GM12878 (cell line): ENCODE measurements around the gene TMCC2. TPM values are rescaled to one million over a fixed set of nuclear protein-coding genes. Genes with fewer than 3 reads are reported as not detected.

ENCODE experiments used
- ATF7 ChIP-seq: fragments of 450-650 bp; IDR thresholded peaks from 2 replicates; pipeline ENCODE4 v1.6.1; 2016; ENCODE audit warnings: low read depth, mild to moderate bottlenecking
- BCL3 ChIP-seq: IDR thresholded peaks from 2 replicates; pipeline ENCODE4 v1.6.1; 2011; ENCODE audit warnings: borderline replicate concordance, low read depth, mild to moderate bottlenecking, moderate library complexity, low read length; ENCODE audit not compliant: insufficient read depth, poor library complexity, severe bottlenecking
- BHLHE40 ChIP-seq, 2 experiments: fragments of 450-650 bp in 1 of 2; IDR thresholded peaks; 2 replicates each; pipeline ENCODE4 v1.6.1; 2011 to 2017; ENCODE audit warnings: low read depth in 2 of 2, borderline replicate concordance in 1 of 2, improper control_type of control experiment in 1 of 2, low read length in 1 of 2, mild to moderate bottlenecking in 1 of 2
- CREM ChIP-seq: IDR thresholded peaks from 2 replicates; pipeline ENCODE4 v1.6.1; 2014; ENCODE audit warnings: antibody characterized with exemption, low read depth
- E2F8 ChIP-seq: fragments of 450-650 bp; IDR thresholded peaks from 2 replicates; pipeline ENCODE4 v1.6.1; 2018; ENCODE audit warnings: mild to moderate bottlenecking, low read depth, moderate library complexity; ENCODE audit not compliant: partially characterized antibody
- HDAC6 ChIP-seq: fragments of 200-600 bp; sonication (generic); IDR thresholded peaks from one replicate; pipeline ENCODE4 v1.8.0; 2017; ENCODE audit warnings: antibody characterized with exemption; ENCODE audit not compliant: unreplicated experiment
- HSF1 ChIP-seq: fragments of 150-350 bp; IDR thresholded peaks from 2 replicates; pipeline ENCODE4 v1.6.1; 2014; ENCODE audit warnings: mild to moderate bottlenecking, low read depth, low read length
- IKZF2 ChIP-seq, 2 experiments: fragments of 450-650 bp; IDR thresholded peaks; 2 replicates each; pipeline ENCODE4 v1.6.1; 2017; ENCODE audit warnings: mild to moderate bottlenecking in 2 of 2, moderate library complexity in 2 of 2
- JUND ChIP-seq: IDR thresholded peaks from 2 replicates; pipeline ENCODE4 v1.6.1; 2012; ENCODE audit warnings: low read depth, mild to moderate bottlenecking, low read length, improper control_type of control experiment, moderate library complexity
- NBN ChIP-seq: fragments of 450-650 bp; IDR thresholded peaks from 2 replicates; pipeline ENCODE4 v1.6.1; 2016
- NRF1 ChIP-seq: conservative IDR thresholded peaks from 2 replicates; pipeline ENCODE4 v1.6.1; 2011; ENCODE audit warnings: mild to moderate bottlenecking, low read depth, low read length, improper control_type of control experiment
- PBX3 ChIP-seq: IDR thresholded peaks from 2 replicates; pipeline ENCODE4 v1.6.1; 2011; ENCODE audit warnings: mild to moderate bottlenecking, low read depth, low read length, moderate library complexity; ENCODE audit not compliant: insufficient replicate concordance
- RB1 ChIP-seq: fragments of 450-650 bp; formaldehyde crosslinking; IDR thresholded peaks from 2 replicates; pipeline ENCODE4 v1.6.1; 2017; ENCODE audit warnings: mild to moderate bottlenecking, borderline replicate concordance
- RFX5 ChIP-seq: IDR thresholded peaks from 2 replicates; pipeline ENCODE4 v1.6.1; 2011; ENCODE audit warnings: low read depth, low read length, improper control_type of control experiment
- SMARCA5 ChIP-seq: fragments of 450-650 bp; IDR thresholded peaks from 2 replicates; pipeline ENCODE4 v1.6.1; 2017; ENCODE audit warnings: mild to moderate bottlenecking
- SUPT20H ChIP-seq: IDR thresholded peaks from 2 replicates; pipeline ENCODE4 v1.6.1; 2011; ENCODE audit warnings: low read depth, mild to moderate bottlenecking, low read length, moderate library complexity, borderline replicate concordance; ENCODE audit not compliant: control insufficient read depth
- YY1 ChIP-seq: IDR thresholded peaks from 2 replicates; pipeline ENCODE4 v1.6.1; 2011; ENCODE audit warnings: low read depth, mild to moderate bottlenecking, low read length
- ZNF592 ChIP-seq: fragments of 450-650 bp; IDR thresholded peaks from 2 replicates; pipeline ENCODE4 v1.6.1; 2017; ENCODE audit warnings: mild to moderate bottlenecking, moderate library complexity
- polyA plus RNA-seq, 11 experiments: library from polyadenylated mRNA; depleted of rRNA in 4 of 11; unstranded in 6 of 11; stranded (reverse) in 5 of 11; fragments of >200 nt; fragmentation: Nextera tagmentation in 4 of 11; fragmentation: Illumina TruSeq in 1 of 11; extraction: Ambion mirVana in 4 of 11; extraction: Trizol in 1 of 11; gene quantifications; 1 replicate in 1 of 11; 2 replicates in 10 of 11; pipeline versions ENCODE4 v1.2.1 to v1.2.3, GENCODE V29; 2011 to 2016; ENCODE audit warnings: inconsistent platforms in 2 of 11, missing spikeins in 2 of 11, low read depth in 1 of 11
- total RNA-seq, 4 experiments: library from RNA; depleted of rRNA in 3 of 4; stranded (reverse); fragments of >200 nt in 3 of 4; fragmentation: Illumina TruSeq in 1 of 4; extraction: Trizol in 1 of 4; gene quantifications; 2 replicates each; pipeline versions ENCODE4 v1.2.1 to v1.2.3, GENCODE V29; 2013 to 2021

Gene TMCC2
- total and polyA plus RNA-seq, 10 of the 15 experiments (the other 5 are each of a cell fraction or from before 2014, with no cell fraction given), result 0.06 to 2.3 (median 0.76) TPM

GRCh38 chr1:205284420-205285144 lies 56.8 kb downstream of the TMCC2 start (continued):
- no peak for TF ChIP-seq RB1
- TF ChIP-seq RFX5, result no peak
- TF ChIP-seq NRF1, result no peak
- no peak for TF ChIP-seq E2F8
- no peak for TF ChIP-seq HSF1
- TF ChIP-seq IKZF2 (IDR thresholded peaks at IDR 0.05), result peak; percentile 55 to 80; a peak in 3 of 4 replicates
- TF ChIP-seq ZNF592, result no peak
- TF ChIP-seq HDAC6, result no peak
- TF ChIP-seq YY1, result peak; percentile 78
- TF ChIP-seq SMARCA5, result 0 out of 2 replicates have a peak, but pooled peaks have one; percentile 32
- TF ChIP-seq SUPT20H, result no peak
- peak; percentile 91 for TF ChIP-seq NBN
- peak; percentile 37 to 80; a peak in 3 of 4 replicates for TF ChIP-seq BHLHE40 (IDR thresholded peaks at IDR 0.05; ENCODE audit: borderline replicate concordance in 1 of 2, low read depth in 2 of 2, low read length in 1 of 2)
- no peak for TF ChIP-seq BCL3
- TF ChIP-seq ATF7, result peak; percentile 60; the same call in 1 of the 2 replicates
- TF ChIP-seq JUND, result peak; percentile 51; the same call in 1 of the 2 replicates
- no peak for TF ChIP-seq CREM
- TF ChIP-seq PBX3, result no peak
